ENCODE data around the gene PER2. TPM values are rescaled to one million over a fixed set of nuclear protein-coding genes. Genes with fewer than 3 reads are reported as not detected.

The PER2 gene
- polyA plus RNA-seq, 5 donors: 6.4 to 9.4 (median 8.3) TPM

Other genes with a start within 250 kb of the PER2 start
- 10 to 100 TPM; 12.2 to 17.8 (median 14.6) TPM for gene SCLY, start 227.6 kb downstream of the PER2 start, polyA plus RNA-seq (ENCODE audit: insufficient read depth in 1 of 5, insufficient read length in 5 of 5, low replicate concordance in 1 of 5)
- 1 to 10 TPM in 4 of 5 donors, under 1 TPM in 1; 0.86 to 8.8 (median 2.8) TPM for gene ESPNL, start 188.3 kb downstream of the PER2 start, polyA plus RNA-seq (ENCODE audit: insufficient read depth in 1 of 5, insufficient read length in 5 of 5, low replicate concordance in 1 of 5)
- under 1 TPM; 0.08 to 0.68 (median 0.18) TPM for gene KLHL30, start 149.9 kb downstream of the PER2 start, polyA plus RNA-seq (ENCODE audit: insufficient read depth in 1 of 5, insufficient read length in 5 of 5, low replicate concordance in 1 of 5)
- 1 to 10 TPM in 1 of 5 donors, under 1 TPM in 4; 0.18 to 1.2 (median 0.39) TPM for gene ERFE, start 129.6 kb downstream of the PER2 start, polyA plus RNA-seq (ENCODE audit: insufficient read depth in 1 of 5, insufficient read length in 5 of 5, low replicate concordance in 1 of 5)
- 10 to 100 TPM; 42.7 to 52.6 (median 48.6) TPM for gene ILKAP, start 84.9 kb downstream of the PER2 start, polyA plus RNA-seq (ENCODE audit: insufficient read depth in 1 of 5, insufficient read length in 5 of 5, low replicate concordance in 1 of 5)
- gene HES6, start 48.6 kb downstream of the PER2 start, polyA plus RNA-seq (ENCODE audit: insufficient read depth in 1 of 5, insufficient read length in 5 of 5, low replicate concordance in 1 of 5): 1 to 10 TPM; 2.3 to 8.2 (median 3.9) TPM
- 10 to 100 TPM; 16.5 to 24.6 (median 18.7) TPM for gene TRAF3IP1, start 31.9 kb upstream of the PER2 start, polyA plus RNA-seq (ENCODE audit: insufficient read depth in 1 of 5, insufficient read length in 5 of 5, low replicate concordance in 1 of 5)
- 10 to 100 TPM; 22.0 to 32.0 (median 26.8) TPM for gene ASB1, start 138.3 kb upstream of the PER2 start, polyA plus RNA-seq (ENCODE audit: insufficient read depth in 1 of 5, insufficient read length in 5 of 5, low replicate concordance in 1 of 5)

Measured in right lung (tissue), 5 donors.